Chondrocyte (in vitro differentiated cells): Measurements from ENCODE around the gene PRKACA. TPM values are rescaled to one million over a fixed set of nuclear protein-coding genes. Genes with fewer than 3 reads are reported as not detected.

Experiments used
- DNase-seq: peaks from one replicate; pipeline ENCODE4 v3.0.0; 2021; ENCODE audit warnings: mixed read lengths, low spot score
- H3K27ac Mint-ChIP-seq: one replicate; pipeline ENCODE4 v1.8.0; 2021; ENCODE audit warnings: mild to moderate bottlenecking, moderate library complexity, mixed read lengths; ENCODE audit not compliant: unreplicated experiment
- H3K27me3 Mint-ChIP-seq: 2 replicates; pipeline ENCODE4 v1.8.0; 2021; ENCODE audit warnings: low read depth, mixed read lengths
- H3K36me3 Mint-ChIP-seq: 2 replicates; pipeline ENCODE4 v1.8.0; 2021; ENCODE audit warnings: low read depth, mixed read lengths
- H3K4me1 Mint-ChIP-seq: 2 replicates; pipeline ENCODE4 v1.8.0; 2021; ENCODE audit warnings: low read depth, mild to moderate bottlenecking, mixed read lengths
- H3K4me3 Mint-ChIP-seq: one replicate; pipeline ENCODE4 v1.8.0; 2021; ENCODE audit warnings: mild to moderate bottlenecking, moderate library complexity, mixed read lengths; ENCODE audit not compliant: unreplicated experiment
- H3K9me3 Mint-ChIP-seq: 2 replicates; pipeline ENCODE4 v1.8.0; 2021; ENCODE audit warnings: low read depth, mixed read lengths
- CTCF ChIP-seq: fragments of 200-600 bp; sonication (generic); IDR thresholded peaks from 2 replicates; pipeline ENCODE4 v1.5.0; 2021; ENCODE audit warnings: antibody characterized with exemption, mild to moderate bottlenecking, moderate library complexity
- total RNA-seq: library from RNA; stranded (reverse); gene quantifications from 3 replicates; pipeline ENCODE4 v1.2.1, GENCODE V29; 2021

PRKACA gene
- total RNA-seq, 1 donor from 2014 or later = 88.2 TPM

- peaks cover 18% of the 10 kb centered on the region for H3K4me1 Mint-ChIP-seq
- peak overlapping the region; percentile 92 for H3K27ac Mint-ChIP-seq
- H3K9me3 Mint-ChIP-seq = no peaks in the 10 kb centered on the region
- H3K27me3 Mint-ChIP-seq = no peaks in the 10 kb centered on the region
- DNase-seq = no peak
- no peak for TF ChIP-seq CTCF
- no peaks in the 10 kb centered on the region for H3K36me3 Mint-ChIP-seq
- H3K4me3 Mint-ChIP-seq = peak overlapping the region; percentile 98
These were observed 43.4 kb downstream of the PRKACA start for GRCh38 chr19:14073925-14074838.

GRCh38 chr19:14073261-14073924 lies 44.2 kb downstream of the PRKACA start:
- peaks cover 18% of the 10 kb centered on the region for H3K4me1 Mint-ChIP-seq
- no peak for DNase-seq
- H3K36me3 Mint-ChIP-seq = no peaks in the 10 kb centered on the region
- H3K4me3 Mint-ChIP-seq = peak overlapping the region; percentile 98
- no peaks in the 10 kb centered on the region for H3K9me3 Mint-ChIP-seq
- H3K27ac Mint-ChIP-seq = peak overlapping the region; percentile 92
- TF ChIP-seq CTCF = peak; percentile 70
- no peaks in the 10 kb centered on the region for H3K27me3 Mint-ChIP-seq

GRCh38 chr19:14072535-14073260 lies 44.9 kb downstream of the PRKACA start, which contains the start of gene MISP3:
Gene MISP3, plus strand, starts transcription at chr19:14072786. Its CDS starts 524 bp downstream, at chr19:14073310.
- H3K4me1 Mint-ChIP-seq = peaks cover 18% of the 10 kb centered on the region
- H3K27me3 Mint-ChIP-seq = no peaks in the 10 kb centered on the region
- no peak for TF ChIP-seq CTCF
- no peaks in the 10 kb centered on the region for H3K36me3 Mint-ChIP-seq
- DNase-seq = no peak
- H3K9me3 Mint-ChIP-seq = no peaks in the 10 kb centered on the region
- peak within 1 kb of the TSS; percentile 98 for H3K4me3 Mint-ChIP-seq
- H3K27ac Mint-ChIP-seq = peak within 1 kb of the TSS; percentile 54

GRCh38 chr19:14070268-14071050 lies 47.1 kb downstream of the PRKACA start:
- DNase-seq = no peak
- Mint-ChIP-seq H3K27ac (no peak overlapping the region), H3K9me3 (no peaks in the 10 kb centered on the region), H3K27me3 (no peaks in the 10 kb centered on the region), H3K4me1 (peaks cover 17% of the 10 kb centered on the region), H3K36me3 (no peaks in the 10 kb centered on the region), H3K4me3 (no peak overlapping the region)
- no peak for TF ChIP-seq CTCF
